GM21619 (cell line): ENCODE measurements around the gene DCBLD2.

Experiments used
- ATAC-seq: cut with Tn5 transposase; IDR thresholded peaks from one replicate; pipeline ENCODE4 v1.9.1; 2021; ENCODE audit not compliant: unreplicated experiment

The DCBLD2 gene, protein sequence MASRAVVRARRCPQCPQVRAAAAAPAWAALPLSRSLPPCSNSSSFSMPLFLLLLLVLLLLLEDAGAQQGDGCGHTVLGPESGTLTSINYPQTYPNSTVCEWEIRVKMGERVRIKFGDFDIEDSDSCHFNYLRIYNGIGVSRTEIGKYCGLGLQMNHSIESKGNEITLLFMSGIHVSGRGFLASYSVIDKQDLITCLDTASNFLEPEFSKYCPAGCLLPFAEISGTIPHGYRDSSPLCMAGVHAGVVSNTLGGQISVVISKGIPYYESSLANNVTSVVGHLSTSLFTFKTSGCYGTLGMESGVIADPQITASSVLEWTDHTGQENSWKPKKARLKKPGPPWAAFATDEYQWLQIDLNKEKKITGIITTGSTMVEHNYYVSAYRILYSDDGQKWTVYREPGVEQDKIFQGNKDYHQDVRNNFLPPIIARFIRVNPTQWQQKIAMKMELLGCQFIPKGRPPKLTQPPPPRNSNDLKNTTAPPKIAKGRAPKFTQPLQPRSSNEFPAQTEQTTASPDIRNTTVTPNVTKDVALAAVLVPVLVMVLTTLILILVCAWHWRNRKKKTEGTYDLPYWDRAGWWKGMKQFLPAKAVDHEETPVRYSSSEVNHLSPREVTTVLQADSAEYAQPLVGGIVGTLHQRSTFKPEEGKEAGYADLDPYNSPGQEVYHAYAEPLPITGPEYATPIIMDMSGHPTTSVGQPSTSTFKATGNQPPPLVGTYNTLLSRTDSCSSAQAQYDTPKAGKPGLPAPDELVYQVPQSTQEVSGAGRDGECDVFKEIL

DNA sequence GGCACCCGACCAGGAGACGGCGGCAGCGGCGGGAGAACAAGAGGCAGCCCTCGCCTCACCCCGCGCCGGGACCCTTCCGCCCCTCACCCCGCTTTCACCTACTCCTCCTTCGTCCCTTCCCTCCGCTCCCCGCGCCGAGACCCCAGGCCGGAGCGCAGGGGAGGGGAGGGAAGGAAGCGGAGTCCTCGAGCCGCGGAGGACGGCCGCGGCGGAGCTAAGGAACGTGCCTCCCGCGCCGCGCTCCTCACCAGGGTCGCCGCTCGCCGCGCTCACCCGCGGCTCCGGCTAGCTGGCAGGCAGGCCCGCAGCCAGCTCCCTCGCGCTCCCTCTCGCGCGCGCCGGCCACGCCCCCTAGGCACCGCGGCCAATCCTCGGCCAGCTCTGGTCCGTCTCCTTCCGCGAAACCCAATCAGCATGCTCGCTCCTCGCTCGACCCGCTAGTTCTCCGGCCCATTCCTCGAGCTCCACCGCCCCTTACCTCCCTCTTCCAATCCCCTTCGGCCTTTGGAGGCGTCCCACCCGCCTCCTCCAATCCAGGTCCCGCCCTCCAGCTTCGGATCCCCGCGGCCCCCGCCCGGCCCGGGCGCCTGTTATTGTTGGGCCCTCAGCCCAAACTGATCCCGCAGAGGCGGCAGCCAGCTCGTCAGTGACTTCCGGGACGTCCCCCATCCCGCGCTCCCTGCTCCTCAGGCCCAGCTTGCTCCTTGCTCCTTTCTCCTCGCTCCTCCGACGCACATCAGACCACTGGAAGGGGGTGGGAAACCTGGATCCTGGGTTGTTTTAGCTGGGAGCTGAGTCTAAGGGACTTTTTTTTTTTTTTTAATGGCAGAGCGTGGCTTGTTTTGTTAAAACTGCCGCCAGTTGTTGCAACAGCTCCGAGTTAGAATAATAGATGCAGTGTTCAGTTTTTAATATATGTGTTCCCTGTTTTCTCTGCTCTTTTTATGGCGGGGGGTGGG, at the start of gene DCBLD2:
TSS of gene DCBLD2 (minus strand) at position 304 of the 959 bp plus-strand sequence. CDS start 369 bp downstream, outside the sequence.
- ATAC-seq, result peak; percentile 99

DNA sequence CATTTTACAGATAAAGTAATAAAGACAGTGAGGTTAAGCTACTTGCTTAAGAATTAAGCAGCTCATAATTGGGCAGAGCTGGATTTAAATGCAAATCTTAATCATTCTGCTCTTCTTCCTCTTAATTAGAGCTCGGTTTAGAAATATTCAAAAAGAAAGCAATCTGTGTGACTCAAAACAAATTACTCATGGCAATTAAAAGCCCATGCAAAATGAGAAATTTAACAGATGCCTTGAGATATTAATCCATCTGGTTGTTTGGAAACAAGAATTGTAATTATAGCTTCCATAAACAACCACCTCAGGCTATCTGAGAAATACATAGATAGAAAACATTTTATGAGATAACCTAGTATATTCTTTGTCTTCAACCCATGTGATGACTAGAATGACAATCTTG, 44.2 kb upstream of the DCBLD2 start:
- ATAC-seq, result no peak

DNA sequence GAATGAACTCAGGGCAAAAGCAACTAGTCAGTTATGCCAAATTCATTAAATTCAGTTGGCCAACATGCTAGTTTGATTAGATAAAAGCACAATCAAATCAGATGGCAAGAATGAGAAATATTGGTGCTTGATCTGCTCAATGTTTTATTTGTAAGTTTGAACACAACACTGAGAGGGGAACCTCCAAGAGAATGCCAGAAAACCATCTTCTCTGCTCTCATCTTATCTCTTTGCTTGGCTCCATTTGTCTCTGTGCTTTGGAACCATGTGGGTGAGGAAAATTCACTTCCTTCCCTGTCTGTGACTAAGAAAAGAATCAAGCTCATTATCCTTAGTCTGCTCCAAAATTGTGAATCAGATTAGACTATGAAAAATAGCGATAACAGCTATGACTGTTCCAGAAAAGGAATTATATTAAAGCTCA, 43.6 kb upstream of the DCBLD2 start:
- no peak for ATAC-seq

DNA sequence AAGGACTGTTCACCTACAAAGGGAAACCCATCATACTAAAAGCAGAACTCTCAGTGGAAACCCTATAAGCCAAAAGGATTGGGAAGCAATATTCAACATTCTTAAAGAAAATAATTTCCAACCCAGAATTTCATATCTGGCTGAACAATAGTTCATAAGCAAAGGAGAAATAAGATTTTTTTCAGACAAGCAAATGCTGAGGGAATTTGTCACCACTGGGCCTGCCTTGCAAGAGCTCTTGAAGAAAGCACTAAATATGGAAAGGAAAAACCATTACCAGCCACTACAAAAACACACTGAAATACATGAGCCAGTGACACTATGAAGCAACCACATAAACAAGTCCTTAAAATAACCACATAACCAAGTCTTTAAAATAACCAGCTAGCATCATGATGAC, 28.9 kb upstream of the DCBLD2 start:
- ATAC-seq, result no peak

DNA sequence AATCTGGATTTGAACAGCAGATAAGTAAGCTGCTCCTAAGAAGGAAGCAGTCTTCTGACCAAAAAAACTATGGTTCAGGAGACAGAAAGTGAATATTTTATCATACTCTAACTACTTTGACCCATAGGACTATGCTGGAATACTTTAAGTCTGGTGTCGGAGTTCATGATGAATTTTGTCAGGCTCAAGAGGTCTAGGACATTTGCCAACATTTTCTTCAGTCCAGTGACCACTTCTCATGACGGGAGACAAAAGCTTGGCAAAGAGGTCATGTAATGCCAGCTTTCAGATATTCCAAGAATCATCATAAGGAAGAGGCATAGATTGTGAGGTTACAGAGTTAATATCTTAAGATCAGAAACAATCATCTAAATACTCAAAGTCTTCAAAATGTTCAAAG, 20.5 kb upstream of the DCBLD2 start:
- ATAC-seq, result no peak

DNA sequence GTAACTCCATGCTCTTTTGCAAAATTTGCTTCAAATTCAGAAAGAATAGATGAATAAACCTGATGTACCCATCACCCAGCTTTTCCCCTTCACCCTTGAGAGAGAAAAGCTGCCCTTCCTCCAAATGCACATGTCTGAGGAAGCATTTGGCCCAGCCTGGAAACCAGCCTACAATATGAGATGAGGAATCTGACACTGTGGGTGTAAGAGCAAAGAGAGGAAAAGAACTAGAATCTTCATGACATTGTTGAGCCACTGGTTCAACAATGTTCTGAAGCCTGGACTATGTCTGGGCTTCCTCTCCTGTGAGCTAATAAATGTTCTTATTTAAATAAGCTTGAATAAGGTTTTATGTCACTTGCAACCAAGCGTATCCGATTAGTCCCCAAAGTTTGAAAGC, 18.7 kb upstream of the DCBLD2 start:
- no peak for ATAC-seq

DNA sequence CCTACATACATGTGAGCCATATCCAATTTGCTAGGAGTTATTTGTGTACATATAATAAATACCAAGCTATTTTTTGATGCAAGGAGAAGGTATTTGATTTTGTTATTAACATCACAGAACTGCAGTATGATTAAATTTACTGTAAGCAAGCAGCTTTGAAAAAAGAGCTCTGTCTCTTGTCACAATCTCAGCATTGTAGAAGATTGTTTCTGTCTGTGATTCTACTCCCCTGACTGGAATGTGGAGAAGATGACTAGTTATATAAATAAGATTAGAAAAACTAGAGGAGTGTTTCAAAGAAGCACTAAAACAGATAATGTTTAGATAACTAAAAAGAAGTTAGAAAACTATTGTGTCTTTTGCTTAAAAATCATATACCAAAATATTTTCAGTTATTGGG, 17.1 kb upstream of the DCBLD2 start:
- no peak for ATAC-seq

DNA sequence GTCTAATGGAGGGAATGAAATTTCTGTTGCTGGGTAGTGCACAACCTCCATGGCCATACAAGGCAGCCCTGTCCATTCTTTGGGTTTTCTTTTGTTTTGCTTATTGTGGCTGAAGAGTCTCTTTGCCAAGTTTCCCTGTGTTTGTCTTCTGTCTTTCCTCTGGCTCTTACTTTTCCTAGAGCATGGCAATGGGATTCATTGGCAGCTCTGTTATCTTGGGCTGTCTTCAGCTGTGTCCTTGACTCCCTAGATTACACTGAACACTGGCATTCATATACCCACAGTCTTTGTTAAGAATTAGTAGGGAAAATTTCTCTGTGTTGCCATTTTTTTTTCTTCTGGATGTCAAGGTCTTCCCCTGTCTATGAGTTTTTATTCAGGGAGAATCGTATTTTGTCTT, 16.1 kb upstream of the DCBLD2 start:
- ATAC-seq, result no peak

DNA sequence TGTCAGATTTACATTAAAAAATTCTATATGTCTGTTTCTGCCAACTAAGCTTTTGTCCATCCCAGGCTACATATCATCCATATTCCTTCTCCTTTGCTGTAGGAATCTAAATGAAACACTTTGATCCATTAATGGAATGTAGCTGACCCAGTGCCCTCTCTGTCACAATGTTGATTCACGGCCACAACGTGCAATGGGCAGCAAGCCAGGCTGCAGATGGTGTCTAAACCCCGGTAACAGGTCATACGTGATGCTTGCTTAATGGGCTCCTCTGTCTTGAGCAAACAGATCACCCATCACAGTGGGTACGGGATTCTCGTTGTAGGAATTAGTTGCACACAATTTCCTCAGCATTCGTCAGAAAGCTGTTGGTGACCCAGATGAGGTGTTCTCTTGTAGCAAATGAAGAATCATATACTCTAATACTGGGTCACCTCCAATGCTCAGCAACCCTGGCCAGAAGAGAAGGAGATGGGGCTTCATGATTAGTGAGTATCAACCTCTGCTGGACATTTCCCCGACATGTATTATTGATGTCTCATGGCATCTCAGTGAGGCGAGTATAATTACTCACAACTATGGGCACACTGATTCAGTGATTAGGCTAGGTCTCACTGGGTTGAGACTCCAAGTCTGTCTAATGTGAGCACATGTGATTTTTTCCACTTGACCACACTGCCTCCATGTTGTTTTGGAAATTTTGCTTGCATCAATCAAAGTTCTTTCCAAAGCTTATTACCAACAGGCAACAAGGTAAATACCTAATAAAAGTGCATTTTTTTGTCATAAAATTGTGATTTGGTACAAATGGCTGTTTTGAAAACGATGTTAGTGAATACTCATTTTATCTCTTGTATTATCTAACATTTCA, 12.9 kb upstream of the DCBLD2 start:
- ATAC-seq, result no peak

DNA sequence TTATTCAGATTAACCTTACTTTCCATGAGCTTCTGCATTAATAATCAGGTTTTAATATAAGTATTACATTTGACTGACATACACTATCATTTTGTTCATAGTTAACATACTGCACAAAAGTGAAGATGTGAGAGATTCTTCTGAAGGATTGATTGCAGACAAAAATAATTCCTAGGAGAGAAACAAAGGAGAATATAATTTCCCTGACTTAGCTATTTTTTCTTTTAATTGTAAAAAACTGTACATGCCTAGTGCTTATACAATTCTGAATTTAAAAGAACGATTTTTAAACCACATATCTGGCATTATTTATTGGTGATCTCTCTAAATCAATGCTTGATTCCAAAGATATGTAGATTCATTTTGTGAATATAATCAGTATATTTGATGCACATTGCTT, 11.0 kb upstream of the DCBLD2 start:
- ATAC-seq, result no peak

DNA sequence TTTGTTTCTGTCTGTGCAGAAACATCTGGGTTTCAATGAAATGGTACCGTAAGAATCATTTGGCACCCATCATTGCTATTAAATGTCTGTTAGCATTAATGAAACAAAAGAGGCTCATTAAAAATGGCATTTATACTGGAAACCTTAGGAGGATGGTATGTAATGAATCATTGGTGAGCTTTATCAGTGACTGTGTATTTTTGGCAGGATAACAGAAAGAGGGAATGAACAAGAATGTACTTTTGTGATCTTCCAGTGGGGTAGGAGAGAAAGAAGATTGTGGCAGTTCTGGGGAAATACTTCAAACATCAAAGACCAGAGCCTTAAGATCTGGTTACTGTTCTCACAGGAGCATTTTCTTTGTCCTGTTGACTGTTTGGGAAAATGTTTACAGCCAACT, 4.7 kb upstream of the DCBLD2 start:
- no peak for ATAC-seq

DNA sequence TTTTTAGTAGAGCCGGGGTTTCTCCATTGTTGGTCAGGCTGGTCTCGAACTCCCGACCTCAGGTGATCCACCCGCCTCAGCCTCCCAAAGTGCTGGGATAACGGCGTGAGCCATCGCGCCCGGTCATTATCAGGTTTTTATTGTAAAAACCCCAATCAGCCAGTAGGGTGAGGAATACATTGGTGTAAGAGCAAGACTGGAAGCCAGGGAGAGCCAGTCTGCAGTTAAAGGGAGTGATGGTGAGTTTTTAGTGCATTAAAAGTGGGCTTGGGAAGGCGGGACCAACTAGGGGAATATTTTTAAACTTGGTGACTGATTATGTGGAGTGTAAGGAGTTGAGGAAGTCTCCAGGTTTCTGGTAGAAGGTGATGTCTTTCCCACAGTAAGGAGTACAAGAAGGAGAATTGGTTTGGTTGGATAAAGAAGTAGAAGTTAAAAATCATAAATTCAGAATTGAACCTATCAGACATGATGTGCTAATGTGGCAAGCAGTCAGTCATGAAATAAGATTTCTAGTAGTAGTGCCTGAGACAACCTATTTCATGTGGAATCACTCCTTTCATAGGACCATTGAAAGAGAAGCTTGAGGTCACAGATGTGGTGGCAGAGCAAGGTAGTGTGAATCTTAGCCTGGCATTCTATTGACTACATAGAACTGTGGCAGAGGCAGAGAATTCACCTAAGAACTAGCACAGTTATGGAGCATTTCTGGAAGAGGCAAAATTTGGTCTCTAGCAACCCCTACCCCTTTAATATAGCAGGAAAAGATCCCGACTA, 2.4 kb upstream of the DCBLD2 start:
- no peak for ATAC-seq

DNA sequence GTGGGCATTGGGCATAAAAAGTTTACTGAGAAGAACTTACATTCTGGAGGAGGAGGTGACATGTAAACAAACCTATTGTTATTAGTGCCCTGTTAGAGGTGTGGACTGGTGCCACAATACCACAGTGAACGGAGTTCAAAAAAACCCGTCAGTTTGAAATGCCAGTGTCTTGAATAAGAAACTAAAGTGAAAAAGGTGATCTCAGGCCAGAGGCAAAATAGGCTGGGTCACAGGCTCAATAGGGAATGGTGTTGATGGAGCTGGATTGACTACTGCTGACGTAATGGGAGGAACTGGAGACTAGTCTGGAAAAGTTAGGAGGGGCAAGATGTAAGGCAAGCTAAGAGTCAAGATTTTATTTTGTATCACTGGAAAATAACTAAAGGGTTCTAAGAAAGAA, 1.6 kb upstream of the DCBLD2 start:
- ATAC-seq, result no peak

DNA sequence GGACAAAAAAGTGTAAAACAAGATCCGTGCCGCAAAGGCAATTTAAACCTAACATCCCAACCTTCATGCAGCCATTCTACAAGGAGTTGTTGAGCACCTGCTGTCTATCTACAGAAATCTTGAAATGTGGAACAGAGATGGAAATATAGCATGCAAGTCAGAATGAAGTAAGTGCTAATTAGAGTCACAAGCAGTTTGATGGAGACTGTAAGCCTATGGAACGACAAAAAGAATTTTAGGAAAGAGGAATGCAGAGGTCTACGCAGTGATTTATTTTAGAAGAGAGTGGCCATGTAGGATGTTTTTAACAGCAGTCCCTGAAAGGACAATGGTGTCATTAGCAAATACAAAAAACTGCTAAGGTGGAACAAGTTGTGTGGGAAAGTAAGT, 851 bp upstream of the DCBLD2 start:
- no peak for ATAC-seq

DNA sequence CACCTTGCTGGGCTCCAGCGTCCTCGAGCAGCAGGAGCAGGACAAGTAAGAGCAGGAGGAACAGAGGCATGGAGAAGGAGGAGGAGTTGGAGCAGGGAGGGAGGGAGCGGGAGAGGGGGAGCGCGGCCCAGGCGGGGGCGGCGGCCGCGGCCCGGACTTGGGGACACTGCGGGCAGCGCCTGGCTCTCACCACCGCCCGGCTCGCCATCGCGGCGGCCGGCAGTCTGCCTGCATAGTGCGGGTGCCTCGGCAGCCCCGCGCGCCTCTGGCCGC, 440 bp downstream of the DCBLD2 start:
- ATAC-seq, result peak; percentile 25

DNA sequence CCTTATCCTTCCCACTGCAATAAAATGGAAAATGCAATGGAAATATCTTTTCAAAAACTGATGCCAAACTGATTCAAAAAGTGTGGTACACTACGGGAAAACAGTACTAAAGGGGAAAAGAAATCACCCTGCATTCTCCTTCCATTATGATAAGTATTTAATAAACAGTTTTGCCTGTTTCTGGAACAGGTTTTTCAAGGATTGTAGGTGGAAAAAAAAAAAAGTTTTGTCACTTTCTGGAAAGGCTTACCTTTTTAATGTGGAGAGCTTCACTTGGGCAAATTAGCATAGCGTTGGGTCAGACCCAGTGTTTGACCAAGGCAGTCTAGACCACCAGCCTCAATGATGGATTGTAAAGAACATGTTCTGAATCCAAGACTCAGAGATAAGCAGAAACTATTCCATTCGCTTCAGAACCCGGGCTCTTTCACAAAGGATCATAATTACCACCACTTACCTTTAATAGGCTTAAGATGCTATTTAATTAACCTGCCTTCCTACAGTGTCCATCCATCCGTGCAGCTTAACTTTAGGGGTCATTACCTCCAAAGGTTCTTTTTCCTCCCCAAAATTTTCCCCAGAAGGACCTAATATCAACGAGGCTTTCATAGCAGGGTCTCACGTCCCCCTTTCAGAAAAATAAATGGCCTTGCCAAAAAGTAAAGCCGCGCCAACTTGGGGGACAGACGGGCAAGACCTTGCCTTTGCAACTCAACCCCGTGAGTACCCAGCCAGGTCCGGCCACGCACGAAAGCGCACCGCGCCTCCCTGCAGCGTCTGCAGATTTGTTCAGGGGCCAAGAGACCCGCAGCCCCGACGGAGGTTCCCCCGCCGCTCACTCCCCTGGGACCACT, 1.0 kb downstream of the DCBLD2 start:
- peak; percentile 0 for ATAC-seq

DNA sequence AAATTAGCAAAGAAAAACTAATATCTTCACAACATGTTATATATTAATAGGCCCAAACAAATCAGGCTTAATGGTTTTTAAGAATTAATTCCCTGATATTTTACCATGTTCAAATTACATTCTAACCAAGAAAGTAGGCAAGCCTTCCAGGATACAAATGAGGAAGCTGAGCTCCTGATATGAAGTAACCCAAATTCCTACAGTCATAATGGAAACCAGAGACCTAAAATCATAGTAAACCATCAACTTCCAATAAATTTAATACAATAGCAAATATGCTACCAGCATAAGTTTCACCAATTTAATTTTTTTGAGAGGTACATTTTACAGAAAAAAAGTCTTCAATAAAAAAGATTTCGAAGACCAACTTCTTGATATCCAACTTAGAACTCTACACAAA, 3.8 kb downstream of the DCBLD2 start:
- ATAC-seq, result no peak

DNA sequence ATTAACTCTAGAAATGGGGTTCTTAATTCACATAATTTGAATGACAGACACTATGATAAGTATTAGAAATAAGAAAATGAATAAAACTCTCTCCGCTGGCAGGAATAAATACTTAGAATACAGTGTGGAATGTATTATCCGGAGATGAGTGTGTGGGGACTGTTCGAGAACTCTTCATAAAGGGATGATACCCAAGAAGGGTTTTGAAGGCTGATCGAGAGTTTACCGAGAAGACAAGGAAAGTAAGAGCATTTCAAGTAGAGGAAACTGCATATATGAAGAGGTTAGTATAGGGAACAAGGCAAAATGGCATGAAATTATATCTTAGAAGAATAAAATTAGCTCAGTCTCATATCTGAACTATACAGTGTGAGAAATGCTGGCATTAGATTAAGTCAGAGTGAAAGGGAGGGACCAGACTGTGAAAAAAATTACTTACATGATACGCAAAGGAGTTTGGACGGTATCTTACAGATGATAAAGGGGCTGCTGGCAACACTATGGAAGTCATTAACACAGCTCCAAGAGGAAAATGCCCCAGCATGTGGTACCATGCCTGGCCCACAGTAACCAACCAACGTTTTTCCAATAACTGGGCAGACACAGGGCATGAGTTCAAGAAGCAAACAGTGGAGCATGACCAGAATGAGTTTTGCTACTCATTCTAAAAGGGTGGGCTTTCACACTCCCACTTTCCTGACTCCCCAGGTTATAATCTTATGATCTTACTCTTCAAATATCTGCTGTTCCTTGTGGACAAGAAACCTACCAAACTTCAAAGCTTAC, 6.5 kb downstream of the DCBLD2 start:
- no peak for ATAC-seq
